HL-60 (cell line): ENCODE measurements around the gene ADAMTS8.

Source experiments
- DNase-seq, 2 experiments: peaks; one replicate each; pipeline ENCODE4 v3.0.0-alpha.2; 2010 to 2020; ENCODE audit warnings: low read depth in 1 of 2, low spot score in 1 of 2
- H3K27ac ChIP-seq: fragments of 250-450 bp; sonication (Bioruptor Pico); replicated peaks from 2 replicates; pipeline ENCODE4 v1.5.1; 2020; ENCODE audit warnings: mild to moderate bottlenecking, moderate library complexity
- H3K27me3 ChIP-seq: fragments of 250-450 bp; sonication (Bioruptor Pico); 2 replicates; pipeline ENCODE4 v1.5.1; 2021; ENCODE audit warnings: mild to moderate bottlenecking, moderate library complexity; ENCODE audit not compliant: insufficient read depth, poor library complexity, severe bottlenecking
- H3K4me3 ChIP-seq: replicated peaks from 2 replicates; pipeline ENCODE4 v1.5.1; 2011; ENCODE audit warnings: mild to moderate bottlenecking, control low read depth, low read length; ENCODE audit not compliant: insufficient read depth
- CTCF ChIP-seq: IDR thresholded peaks from one replicate; pipeline ENCODE4 v1.5.1; 2011; ENCODE audit warnings: low read length, control low read depth, inconsistent platforms; ENCODE audit not compliant: insufficient read depth
- GABPA ChIP-seq: IDR thresholded peaks from 2 replicates; pipeline ENCODE4 v1.6.1; 2012; ENCODE audit warnings: low read depth
- POLR2AphosphoS5 ChIP-seq: IDR thresholded peaks from 2 replicates; pipeline ENCODE4 v1.6.1; 2012; ENCODE audit warnings: low read depth
- REST ChIP-seq: IDR thresholded peaks from 2 replicates; pipeline ENCODE4 v1.6.1; 2012; ENCODE audit warnings: low read depth; ENCODE audit not compliant: insufficient replicate concordance
- SPI1 ChIP-seq: IDR thresholded peaks from 2 replicates; pipeline ENCODE4 v1.6.1; 2012; ENCODE audit warnings: low read depth, mild to moderate bottlenecking, borderline replicate concordance

The ADAMTS8 gene

GRCh38 chr11:130435671-130436070, 7.3 kb upstream of the ADAMTS8 start:
- Histone ChIP-seq H3K27me3 (peaks cover 5% of the 10 kb centered on the region), H3K4me3 (no peak overlapping the region), H3K27ac (no peak overlapping the region)
- TF ChIP-seq GABPA = no peak
- no peak for TF ChIP-seq POLR2AphosphoS5
- no peak for TF ChIP-seq CTCF
- no peak for TF ChIP-seq SPI1
- TF ChIP-seq REST = no peak
- no peak for DNase-seq

- Histone ChIP-seq H3K4me3 (peak overlapping the region; percentile 53), H3K27ac (no peak overlapping the region)
- peak; percentile 61 to 69 for DNase-seq
Measured at GRCh38 chr11:130434521-130435223, 6.3 kb upstream of the ADAMTS8 start.

More at GRCh38 chr11:130434521-130435223, 6.3 kb upstream of the ADAMTS8 start:
- no peak for TF ChIP-seq REST
- peak; percentile 90 for TF ChIP-seq CTCF
- H3K27me3 ChIP-seq = peaks cover 10% of the 10 kb centered on the region
